Ascending aorta (tissue), 2 donors: ENCODE data around the gene NEAT1. TPM values are rescaled to one million over a fixed set of nuclear protein-coding genes. Genes with fewer than 3 reads are reported as not detected.
"Not testable (repeated sequence)": the region's sequence is repeated elsewhere in the genome, so short reads cannot be mapped to it uniquely, and the experiment has no call there.

Source experiments
- DNase-seq, 2 donors: peaks; one replicate each; pipeline ENCODE4 v3.0.0-alpha.2; 2019; ENCODE audit warnings: low spot score in 2 of 2
- H3K27ac ChIP-seq, 2 donors: fragments of 200-600 bp; sonication (generic); one replicate each; pipeline ENCODE4 v1.5.1; 2016 to 2017; ENCODE audit warnings: mild to moderate bottlenecking in 1 of 2
- H3K27me3 ChIP-seq: fragments of 200-600 bp; sonication (generic); one replicate; pipeline ENCODE4 v1.5.1; 2017
- H3K36me3 ChIP-seq, 2 donors: fragments of 200-600 bp; sonication (generic); one replicate each; pipeline ENCODE4 v1.5.1; 2016
- H3K4me1 ChIP-seq, 2 donors: fragments of 200-600 bp; sonication (generic); one replicate each; pipeline ENCODE4 v1.5.1; 2016 to 2017; ENCODE audit warnings: mild to moderate bottlenecking in 1 of 2
- H3K4me3 ChIP-seq, 2 donors: fragments of 200-600 bp; sonication (generic); one replicate each; pipeline ENCODE4 v1.5.1; 2016 to 2017; ENCODE audit warnings: mild to moderate bottlenecking in 1 of 2
- H3K9me3 ChIP-seq, 2 donors: fragments of 200-600 bp; sonication (generic); one replicate each; pipeline ENCODE4 v1.5.1; 2016
- CTCF ChIP-seq, 3 experiments: fragments of 200-600 bp in 2 of 3; fragments of 450-650 bp in 1 of 3; sonication (generic) in 2 of 3; IDR thresholded peaks; one replicate each; pipeline ENCODE4 v1.5.1; 2016 to 2019; ENCODE audit warnings: antibody characterized with exemption in 3 of 3, mild to moderate bottlenecking in 1 of 3, moderate library complexity in 1 of 3
- intact Hi-C: fragments of 100-400 bp; cut with DNase I; formaldehyde crosslinking; loops from one replicate; pipeline ENCODE4 v1.15.1; 2023
- total RNA-seq: library from RNA; depleted of rRNA; stranded (reverse); fragments of >200 nt; gene quantifications from one replicate; pipeline ENCODE4 v1.1.0, GENCODE V29; 2016

NEAT1 gene
- total RNA-seq, 1 donor from 2014 or later, result 180 TPM

- peaks cover 62 to 70% of the 10 kb centered on the region in 2 donors for H3K36me3 ChIP-seq
Measured at GRCh38 chr11:65404638-65405339, 17.8 kb upstream of the NEAT1 start.

GRCh38 chr11:65410936-65411680, 11.5 kb upstream of the NEAT1 start:
- TF ChIP-seq CTCF (IDR thresholded peaks at IDR 0.05), result no peak
- no peak for DNase-seq
- Histone ChIP-seq H3K36me3 (peaks cover 50 to 65% of the 10 kb centered on the region in 2 donors), H3K9me3 (no peaks in the 10 kb centered on the region), H3K27ac (no peak overlapping the region), H3K4me1 (peaks cover 0 to 4% of the 10 kb centered on the region in 2 donors), H3K4me3 (no peak overlapping the region), H3K27me3 (no peaks in the 10 kb centered on the region)
- intact Hi-C loops, result no loop called here

More at GRCh38 chr11:65404638-65405339, 17.8 kb upstream of the NEAT1 start:
- intact Hi-C loops, result no loop called here
- no peak overlapping the region for H3K27ac ChIP-seq
- H3K4me1 ChIP-seq, result no peaks in the 10 kb centered on the region
- H3K9me3 ChIP-seq, result no peaks in the 10 kb centered on the region
- no peak for DNase-seq
- no peaks in the 10 kb centered on the region for H3K27me3 ChIP-seq
- no peak for TF ChIP-seq CTCF (IDR thresholded peaks at IDR 0.05)
- H3K4me3 ChIP-seq, result no peak overlapping the region

GRCh38 chr11:65411681-65412070, 10.9 kb upstream of the NEAT1 start:
- DNase-seq, result no peak
- no peak for TF ChIP-seq CTCF (IDR thresholded peaks at IDR 0.05)
- H3K27ac ChIP-seq, result no peak overlapping the region
- no peaks in the 10 kb centered on the region for H3K9me3 ChIP-seq
- peaks cover 44 to 59% of the 10 kb centered on the region in 2 donors for H3K36me3 ChIP-seq
- H3K4me3 ChIP-seq, result no peak overlapping the region
- intact Hi-C loops, result no loop called here
- no peaks in the 10 kb centered on the region for H3K27me3 ChIP-seq
- peaks cover 3 to 9% of the 10 kb centered on the region in 2 donors for H3K4me1 ChIP-seq

GRCh38 chr11:65412271-65413076, 10.1 kb upstream of the NEAT1 start:
- Histone ChIP-seq H3K27ac (no peak overlapping the region), H3K9me3 (no peaks in the 10 kb centered on the region)
- no peak for TF ChIP-seq CTCF (IDR thresholded peaks at IDR 0.05)

GRCh38 chr11:65413077-65413664, 9.4 kb upstream of the NEAT1 start:
- DNase-seq, H3K27ac ChIP-seq, intact Hi-C loops, H3K27me3 ChIP-seq, H3K4me3 ChIP-seq, H3K9me3 ChIP-seq: not testable (repeated sequence)
- Histone ChIP-seq H3K36me3 (peaks cover 36 to 47% of the 10 kb centered on the region in 2 donors), H3K4me1 (peaks cover 15 to 24% of the 10 kb centered on the region in 2 donors)

More at GRCh38 chr11:65412271-65413076, 10.1 kb upstream of the NEAT1 start:
- Histone ChIP-seq H3K27me3 (no peaks in the 10 kb centered on the region), H3K4me1 (peaks cover 9 to 17% of the 10 kb centered on the region in 2 donors), H3K4me3 (no peak overlapping the region), H3K36me3 (peaks cover 40 to 51% of the 10 kb centered on the region in 2 donors)
- intact Hi-C loops, result no loop called here
- no peak for DNase-seq
